Spinal cord (tissue), 10 donors: ENCODE measurements around the gene COPE. TPM values are rescaled to one million over a fixed set of nuclear protein-coding genes. Genes with fewer than 3 reads are reported as not detected.
"Not testable (repeated sequence)": the region's sequence is repeated elsewhere in the genome, so short reads cannot be mapped to it uniquely, and the experiment has no call there.

ENCODE experiments used
- DNase-seq, 6 donors: peaks; one replicate each; pipeline versions ENCODE4 v3.0.0 to v3.0.0-alpha.2; 2013 to 2015; ENCODE audit warnings: low spot score in 6 of 6, low read depth in 4 of 6
- H3K27ac ChIP-seq: one replicate; pipeline ENCODE4 v1.5.1; 2013; ENCODE audit warnings: low read depth, low read length, control low read depth
- H3K27me3 ChIP-seq: one replicate; pipeline ENCODE4 v1.6.1; 2013; ENCODE audit warnings: low read length; ENCODE audit not compliant: control insufficient read depth, insufficient read depth
- H3K36me3 ChIP-seq: one replicate; pipeline ENCODE4 v1.6.1; 2013; ENCODE audit warnings: low read length; ENCODE audit not compliant: control insufficient read depth, insufficient read depth
- H3K4me1 ChIP-seq: one replicate; pipeline ENCODE4 v1.6.1; 2013; ENCODE audit warnings: low read length; ENCODE audit not compliant: control insufficient read depth, insufficient read depth
- H3K4me3 ChIP-seq: one replicate; pipeline ENCODE4 v1.5.1; 2013; ENCODE audit warnings: low read depth, low read length, control low read depth
- H3K9me3 ChIP-seq: one replicate; pipeline ENCODE4 v1.6.1; 2013; ENCODE audit warnings: low read length; ENCODE audit not compliant: control insufficient read depth, insufficient read depth
- WGBS: methylation state at CpG from one replicate; pipeline ENCODE4 v1.1.5; 2013; ENCODE audit warnings: missing lambda C conversion rate; ENCODE audit not compliant: insufficient coverage; 5-methylcytosine and 5-hydroxymethylcytosine counted together
- polyA plus RNA-seq, 2 donors: library from polyadenylated mRNA; unstranded; fragments of 120-200 nt; gene quantifications; one replicate each; pipeline ENCODE4 v1.2.1, GENCODE V29; 2013; ENCODE audit not compliant: insufficient read length in 2 of 2
- total RNA-seq, 2 donors: library from RNA; depleted of rRNA in 1 of 2; stranded (reverse); fragments of 120-200 nt in 1 of 2; fragments of >200 nt in 1 of 2; gene quantifications; one replicate each; pipeline versions ENCODE4 v1.2.3 to v1.2.4, GENCODE V29; 2013 to 2014
- donor health status: healthy.

COPE gene
- total and polyA plus RNA-seq, 4 donors = 77.2 to 188 (median 177) TPM

DNA sequence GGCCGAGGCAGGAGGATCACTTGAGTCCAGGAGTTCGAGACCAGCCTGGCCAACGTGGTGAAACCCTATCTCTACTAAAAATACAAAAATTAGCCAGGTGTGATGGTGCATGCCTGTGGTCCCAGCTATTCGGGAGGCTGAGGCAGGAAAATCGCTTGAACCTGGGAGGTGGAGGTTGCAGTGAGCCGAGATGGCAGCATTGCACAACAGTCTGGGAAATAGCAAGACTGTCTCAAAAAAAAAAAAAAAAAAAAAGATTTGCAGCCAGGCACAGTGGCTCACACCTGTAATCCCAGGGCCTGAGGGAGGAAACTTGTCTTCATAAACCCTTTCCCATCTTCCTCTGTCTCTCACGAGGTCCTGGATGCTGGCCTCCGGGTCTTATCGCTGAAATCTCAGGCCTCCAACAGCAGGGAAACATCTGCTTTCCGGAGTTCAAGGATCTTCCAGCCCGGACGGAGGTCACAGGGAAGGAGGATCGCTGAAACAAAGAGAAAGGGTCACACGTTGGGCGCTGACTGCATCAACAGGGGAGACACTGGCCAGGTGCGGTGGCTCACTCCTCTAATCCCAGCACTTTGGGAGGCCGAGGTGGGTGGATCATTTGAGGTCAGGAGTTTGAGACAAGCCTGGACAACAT is 33.3 kb upstream of the COPE start:
- H3K4me1 ChIP-seq, H3K9me3 ChIP-seq, DNase-seq, H3K36me3 ChIP-seq, H3K27me3 ChIP-seq, H3K4me3 ChIP-seq, H3K27ac ChIP-seq: not testable (repeated sequence)
- 78% methylated on average over 9 of the region's 17 CpGs for WGBS

DNA sequence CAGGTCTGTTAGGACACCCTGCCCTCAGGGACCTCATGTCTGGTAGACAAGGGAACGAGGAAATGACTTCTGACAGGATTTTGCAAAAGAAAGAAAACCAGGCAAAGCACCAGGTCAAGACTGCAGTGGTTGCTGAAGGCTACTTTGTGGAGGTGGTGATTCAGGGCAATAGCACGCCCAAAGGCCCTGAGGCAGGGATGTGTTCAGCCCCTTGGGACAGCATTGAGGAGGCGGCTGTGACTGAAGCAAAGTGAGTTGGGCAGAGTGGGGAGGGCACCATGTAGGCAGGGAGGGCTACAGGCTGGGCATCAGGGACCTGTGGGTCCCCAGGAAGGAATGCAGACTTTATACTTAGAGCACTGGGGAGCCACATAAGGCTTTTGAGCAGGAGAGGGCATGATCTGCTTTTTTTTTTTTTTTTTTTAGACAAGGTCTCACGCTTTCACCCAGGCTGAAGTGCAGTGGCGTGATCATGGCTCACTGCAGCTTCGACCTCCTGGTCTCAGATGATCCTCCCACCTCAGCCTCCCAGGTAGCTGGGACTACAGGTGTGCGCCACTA is 32.6 kb upstream of the COPE start:
- WGBS = 87% methylated on average over 6 of the region's 7 CpGs
- H3K4me1 ChIP-seq = peaks cover 2% of the 10 kb centered on the region
- no peak for DNase-seq

DNA sequence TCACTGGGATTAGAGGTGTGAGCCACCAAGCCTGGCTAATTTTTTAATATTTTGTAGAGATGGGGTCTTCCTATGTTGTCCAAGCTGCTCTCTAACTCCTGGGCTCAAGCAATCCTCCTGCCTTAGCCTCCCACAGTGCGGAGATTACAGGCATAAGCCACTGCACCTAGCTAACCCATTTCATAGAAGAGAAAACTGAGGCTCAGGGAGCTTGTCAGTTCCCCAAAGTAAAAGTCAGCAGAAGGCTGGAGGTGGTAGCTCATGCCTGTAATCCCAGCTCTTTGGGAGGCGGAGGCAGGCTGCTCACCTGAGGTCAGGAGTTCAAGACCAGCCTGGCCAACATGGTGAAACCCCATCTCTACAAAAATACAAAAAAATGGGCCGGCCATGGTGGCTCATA is 30.7 kb upstream of the COPE start:
- no peaks in the 10 kb centered on the region for H3K9me3 ChIP-seq
- H3K4me1 ChIP-seq = peaks cover 2% of the 10 kb centered on the region
- WGBS = 100% methylated on average over 1 of the region's 3 CpGs
- no peak overlapping the region for H3K4me3 ChIP-seq
- H3K27ac ChIP-seq = no peak overlapping the region
- H3K36me3 ChIP-seq = peaks cover 3% of the 10 kb centered on the region
- DNase-seq = no peak
- no peaks in the 10 kb centered on the region for H3K27me3 ChIP-seq

More for the DNA sequence above, 32.6 kb upstream of the COPE start:
- Histone ChIP-seq H3K36me3 (peaks cover 2% of the 10 kb centered on the region), H3K27ac (no peak overlapping the region), H3K9me3 (no peaks in the 10 kb centered on the region), H3K27me3 (no peaks in the 10 kb centered on the region), H3K4me3 (no peak overlapping the region)

DNA sequence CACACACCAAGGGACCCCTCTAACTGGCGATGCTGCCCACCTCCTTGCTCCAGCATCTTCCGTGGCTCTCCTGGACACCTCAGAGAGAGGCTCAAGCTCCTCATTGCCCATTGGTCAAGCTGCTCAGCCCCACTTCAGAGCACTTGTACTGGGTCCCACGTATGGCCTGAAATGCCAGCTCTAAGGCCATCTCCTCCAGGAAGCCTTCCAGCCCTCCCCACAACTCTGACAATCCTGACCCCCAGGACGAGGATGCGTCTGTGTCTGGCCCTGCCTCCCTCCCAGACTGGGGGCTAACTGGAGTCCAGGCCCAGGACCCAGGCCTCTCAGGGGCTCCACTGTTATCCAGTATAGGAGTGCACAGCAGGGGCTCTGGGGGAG is 29.8 kb upstream of the COPE start:
- Histone ChIP-seq H3K4me3 (no peak overlapping the region), H3K27ac (no peak overlapping the region), H3K4me1 (peaks cover 2% of the 10 kb centered on the region), H3K27me3 (no peaks in the 10 kb centered on the region), H3K9me3 (no peaks in the 10 kb centered on the region), H3K36me3 (peaks cover 3% of the 10 kb centered on the region)
- DNase-seq = no peak
- 83% methylated on average over 3 of the region's 5 CpGs for WGBS

DNA sequence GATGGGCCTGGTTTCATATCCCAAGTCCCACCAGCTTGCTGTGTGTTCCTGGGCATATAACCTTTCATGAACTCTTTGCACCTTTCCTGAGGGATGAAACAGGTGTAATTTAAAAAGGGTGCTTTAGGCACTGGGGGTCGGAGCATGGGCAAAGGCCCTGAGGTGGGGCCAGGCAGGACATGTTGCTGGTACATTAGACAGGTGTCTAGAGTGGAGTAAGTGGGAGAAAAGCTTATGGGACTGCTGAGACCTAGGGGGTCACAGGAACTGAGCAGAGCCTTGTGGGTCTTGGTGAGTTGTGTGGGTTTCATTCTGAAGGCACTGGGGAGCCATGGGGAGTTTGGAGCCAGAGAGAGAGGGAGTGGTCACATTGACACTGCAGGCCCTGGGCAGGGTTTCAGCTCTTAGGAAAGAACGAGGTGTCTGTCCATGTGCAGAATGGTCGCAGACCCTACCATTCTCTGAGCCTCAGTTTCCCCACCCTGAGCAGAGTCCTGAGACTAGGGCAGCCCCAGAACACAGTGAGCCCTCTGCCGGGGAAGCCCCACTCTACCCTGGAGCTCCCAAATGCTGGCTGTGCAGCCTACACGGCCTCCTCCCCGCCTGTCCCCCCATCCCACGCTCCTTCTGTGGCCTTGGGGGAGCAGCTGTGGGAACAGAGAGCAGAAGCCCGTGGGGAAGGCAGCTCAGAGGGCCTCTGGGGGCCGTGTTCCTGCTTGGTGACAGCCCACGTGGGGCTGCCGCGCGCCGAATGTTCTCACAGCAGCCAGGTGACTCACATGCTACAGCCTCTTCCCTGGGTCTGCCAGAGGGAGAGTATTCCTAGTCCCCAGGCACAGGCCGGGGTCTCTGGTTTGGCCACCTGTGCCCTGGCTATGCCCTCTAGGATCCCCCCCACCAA is 29.1 kb upstream of the COPE start:
- WGBS = 89% methylated on average over 15 of the region's 15 CpGs
- Histone ChIP-seq H3K27ac (no peak overlapping the region), H3K9me3 (no peaks in the 10 kb centered on the region), H3K36me3 (peaks cover 3% of the 10 kb centered on the region), H3K27me3 (no peaks in the 10 kb centered on the region), H3K4me3 (no peak overlapping the region), H3K4me1 (peaks cover 6% of the 10 kb centered on the region)
- no peak for DNase-seq

DNA sequence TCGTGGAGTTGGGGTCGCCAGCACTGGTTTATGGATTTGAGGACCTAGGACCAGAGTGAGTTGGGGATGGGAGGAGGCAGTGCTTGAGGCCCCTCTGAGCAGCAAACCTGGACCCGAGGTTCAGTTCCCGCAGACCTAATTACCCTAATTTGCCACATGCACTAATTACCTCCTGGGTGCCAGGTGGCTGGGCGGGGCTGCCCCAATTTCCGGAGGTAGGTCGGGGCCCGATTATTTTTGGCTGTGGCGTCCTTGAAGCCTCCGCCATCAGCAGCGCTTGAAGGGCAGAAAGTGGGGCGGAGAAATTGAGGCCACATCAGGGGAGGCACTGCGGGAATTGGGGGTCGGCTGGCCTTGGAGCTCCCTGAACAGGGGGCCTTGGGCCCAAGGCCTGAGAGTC is 27.7 kb upstream of the COPE start:
- no peak overlapping the region for H3K27ac ChIP-seq
- H3K4me3 ChIP-seq = no peak overlapping the region
- H3K36me3 ChIP-seq = peaks cover 3% of the 10 kb centered on the region
- DNase-seq = no peak
- no peaks in the 10 kb centered on the region for H3K9me3 ChIP-seq
- peaks cover 11% of the 10 kb centered on the region for H3K4me1 ChIP-seq
- no peaks in the 10 kb centered on the region for H3K27me3 ChIP-seq
- 79% methylated on average over 12 of the region's 14 CpGs for WGBS

DNA sequence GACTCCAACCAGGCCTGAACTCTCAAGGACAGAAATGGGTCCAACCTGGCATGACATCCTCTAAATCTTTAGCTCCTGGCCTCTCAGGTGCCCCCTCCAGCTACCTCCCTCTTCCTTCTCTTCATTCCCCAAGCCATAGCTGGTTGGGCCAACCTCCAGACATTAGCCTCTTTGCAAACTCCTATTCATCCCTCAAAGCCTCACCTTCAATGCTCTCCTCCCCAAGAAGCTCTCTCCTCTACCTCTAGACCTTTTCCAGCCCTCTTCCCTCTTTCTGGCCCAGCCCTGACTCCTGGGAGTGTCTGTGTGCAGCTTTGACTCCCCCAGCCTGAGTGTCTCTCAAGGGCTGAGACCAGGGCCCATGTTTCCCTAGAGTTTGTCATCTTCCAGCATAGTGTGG is 27.1 kb upstream of the COPE start:
- Histone ChIP-seq H3K36me3 (peaks cover 3% of the 10 kb centered on the region), H3K27ac (no peak overlapping the region), H3K9me3 (no peaks in the 10 kb centered on the region), H3K27me3 (no peaks in the 10 kb centered on the region), H3K4me3 (no peak overlapping the region), H3K4me1 (peaks cover 17% of the 10 kb centered on the region)
- no peak for DNase-seq

DNA sequence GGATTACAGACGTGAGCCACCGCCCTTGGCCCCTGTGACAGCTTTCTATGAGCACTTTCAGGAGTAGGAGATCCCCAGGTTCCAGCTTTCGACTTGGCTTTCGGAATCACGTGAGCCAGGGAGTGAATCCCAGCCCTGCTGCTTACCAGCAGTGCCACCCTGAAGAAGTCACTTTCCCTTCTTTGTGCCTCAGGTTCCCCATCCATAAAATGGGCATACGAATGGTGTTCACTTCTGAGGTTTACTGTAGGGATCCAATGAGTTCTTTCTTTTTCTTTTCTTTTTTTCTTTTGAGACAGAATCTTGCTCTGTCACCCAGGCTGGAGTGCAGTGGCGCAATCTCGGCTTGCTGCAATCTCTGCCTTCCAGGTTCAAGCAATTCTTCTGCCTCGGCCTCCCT is 26.1 kb upstream of the COPE start:
- H3K27ac ChIP-seq = no peak overlapping the region
- DNase-seq = no peak
- 91% methylated on average over 7 of the region's 9 CpGs for WGBS

DNA sequence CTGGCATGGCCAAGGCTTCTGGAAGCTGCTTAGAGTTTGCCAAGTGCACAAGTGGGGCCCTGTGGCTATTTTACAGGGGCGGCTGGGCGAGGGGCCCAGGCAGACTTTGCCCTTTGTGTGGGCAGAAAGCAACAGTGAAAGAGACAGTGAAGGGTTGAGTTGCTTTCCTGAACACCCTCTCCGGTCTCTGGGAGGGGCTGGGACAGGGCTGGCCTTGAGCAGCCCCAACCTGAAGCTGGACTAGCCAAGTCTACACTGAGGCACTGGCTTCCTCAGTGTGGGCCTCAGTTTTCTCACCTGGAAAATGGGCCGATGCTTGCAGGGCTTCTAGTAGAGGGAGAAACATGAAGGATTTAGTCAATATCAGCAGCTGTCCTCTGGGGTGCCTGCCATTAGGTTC is 24.3 kb upstream of the COPE start:
- Histone ChIP-seq H3K4me3 (no peak overlapping the region), H3K4me1 (peaks cover 33% of the 10 kb centered on the region), H3K27me3 (no peaks in the 10 kb centered on the region), H3K36me3 (peaks cover 8% of the 10 kb centered on the region), H3K27ac (no peak overlapping the region), H3K9me3 (no peaks in the 10 kb centered on the region)
- WGBS = 58% methylated on average over 4 of the region's 4 CpGs
- no peak for DNase-seq

More for the DNA sequence above, 26.1 kb upstream of the COPE start:
- H3K4me1 ChIP-seq = peaks cover 22% of the 10 kb centered on the region
- H3K9me3 ChIP-seq = no peaks in the 10 kb centered on the region
- H3K4me3 ChIP-seq = no peak overlapping the region
- H3K36me3 ChIP-seq = peaks cover 3% of the 10 kb centered on the region
- no peaks in the 10 kb centered on the region for H3K27me3 ChIP-seq
